ENCODE results near the gene SPINK4.

DNA sequence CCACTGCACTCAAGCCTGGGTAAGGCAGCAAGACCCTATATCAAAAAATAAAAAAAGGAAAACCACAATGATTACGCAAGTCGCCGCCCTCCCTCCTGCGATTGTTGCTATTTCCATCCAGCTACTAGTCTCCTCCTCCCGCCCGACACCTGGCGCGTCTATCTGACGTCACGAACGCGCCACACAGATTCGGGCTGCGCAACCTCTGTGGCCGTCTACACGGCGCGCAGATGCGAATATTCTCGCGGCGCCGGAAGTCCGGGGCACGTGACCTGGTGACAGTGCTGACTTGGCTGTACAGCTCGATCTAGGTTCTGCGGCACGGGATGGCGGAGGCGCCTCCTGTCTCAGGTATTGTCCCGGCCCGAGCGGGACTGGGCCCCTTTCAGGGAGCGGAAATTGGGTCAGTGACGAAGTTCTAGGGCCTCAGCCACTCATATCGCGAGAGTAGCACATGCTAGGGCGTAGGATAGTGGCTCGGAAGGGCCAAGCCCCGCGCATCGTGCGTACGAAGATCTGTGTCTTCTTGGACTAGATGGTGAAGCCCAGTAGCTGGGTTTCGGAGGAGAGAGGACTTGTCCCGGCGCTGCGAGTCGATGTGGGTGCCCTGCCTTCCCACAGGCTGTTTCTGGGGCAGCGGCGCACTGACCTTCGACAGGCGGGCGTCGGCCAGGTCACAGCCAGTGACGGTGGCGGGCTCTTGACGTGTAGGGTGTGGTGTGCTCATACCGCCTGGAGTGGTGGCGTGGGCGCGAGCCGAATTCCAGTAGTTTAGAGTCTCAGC, 50.5 kb downstream of the SPINK4 start, which contains the start of gene NFX1:
- TF ChIP-seq, protein P1, sequence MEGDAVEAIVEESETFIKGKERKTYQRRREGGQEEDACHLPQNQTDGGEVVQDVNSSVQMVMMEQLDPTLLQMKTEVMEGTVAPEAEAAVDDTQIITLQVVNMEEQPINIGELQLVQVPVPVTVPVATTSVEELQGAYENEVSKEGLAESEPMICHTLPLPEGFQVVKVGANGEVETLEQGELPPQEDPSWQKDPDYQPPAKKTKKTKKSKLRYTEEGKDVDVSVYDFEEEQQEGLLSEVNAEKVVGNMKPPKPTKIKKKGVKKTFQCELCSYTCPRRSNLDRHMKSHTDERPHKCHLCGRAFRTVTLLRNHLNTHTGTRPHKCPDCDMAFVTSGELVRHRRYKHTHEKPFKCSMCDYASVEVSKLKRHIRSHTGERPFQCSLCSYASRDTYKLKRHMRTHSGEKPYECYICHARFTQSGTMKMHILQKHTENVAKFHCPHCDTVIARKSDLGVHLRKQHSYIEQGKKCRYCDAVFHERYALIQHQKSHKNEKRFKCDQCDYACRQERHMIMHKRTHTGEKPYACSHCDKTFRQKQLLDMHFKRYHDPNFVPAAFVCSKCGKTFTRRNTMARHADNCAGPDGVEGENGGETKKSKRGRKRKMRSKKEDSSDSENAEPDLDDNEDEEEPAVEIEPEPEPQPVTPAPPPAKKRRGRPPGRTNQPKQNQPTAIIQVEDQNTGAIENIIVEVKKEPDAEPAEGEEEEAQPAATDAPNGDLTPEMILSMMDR (IDR thresholded peaks at IDR 0.05) = no peak
- peak; percentile 87 to 97 (median 97) for TF ChIP-seq POLR2A (IDR thresholded peaks at IDR 0.05)
